ENCODE results near the gene PF4V1.
"Not testable (repeated sequence)": the region's sequence is repeated elsewhere in the genome, so short reads cannot be mapped to it uniquely, and the experiment has no call there.

PF4V1 gene

GRCh38 chr4:73899338-73899737 is 46.2 kb downstream of the PF4V1 start:
- not testable (repeated sequence) for H2AFZ ChIP-seq (ENCODE audit: insufficient read depth, low read length, poor library complexity); H3K4me2 ChIP-seq (ENCODE audit: low read length); H2BK5ac ChIP-seq (ENCODE audit: low read depth, low read length, poor library complexity); H2BK120ac ChIP-seq (ENCODE audit: insufficient read depth, low read length, poor library complexity); H3K14ac ChIP-seq (ENCODE audit: low read length); DNase-seq; H4K8ac ChIP-seq (ENCODE audit: low read depth, low read length); H3K9me3 ChIP-seq (ENCODE audit: insufficient read depth, low read depth, low read length); H2AK5ac ChIP-seq (ENCODE audit: low read length); H3K4ac ChIP-seq (ENCODE audit: low read depth, low read length); H3K4me3 ChIP-seq (ENCODE audit: low read depth, low read length); H3K79me2 ChIP-seq (ENCODE audit: control insufficient read depth, insufficient read depth, low read length, poor library complexity); H4K91ac ChIP-seq (ENCODE audit: low read depth, low read length); H4K12ac ChIP-seq (ENCODE audit: low read depth, low read length); H3K27ac ChIP-seq (ENCODE audit: low read depth, low read length); H3K9ac ChIP-seq (ENCODE audit: low read length); H3K79me1 ChIP-seq (ENCODE audit: low read length); H3K23ac ChIP-seq (ENCODE audit: low read length); H3K18ac ChIP-seq (ENCODE audit: low read length); H2BK12ac ChIP-seq (ENCODE audit: low read length); H3K4me1 ChIP-seq (ENCODE audit: control insufficient read depth in 1 of 2, insufficient read depth in 2 of 2, low read length in 2 of 2); H3K36me3 ChIP-seq (ENCODE audit: control insufficient read depth in 1 of 2, insufficient read depth in 2 of 2, low read length in 2 of 2); H3K27me3 ChIP-seq (ENCODE audit: insufficient read depth, low read length)
- WGBS (ENCODE audit: extremely low coverage, insufficient coverage, insufficient read length) = no CpG with 5 or more reads among the region's 3 CpGs

DNA sequence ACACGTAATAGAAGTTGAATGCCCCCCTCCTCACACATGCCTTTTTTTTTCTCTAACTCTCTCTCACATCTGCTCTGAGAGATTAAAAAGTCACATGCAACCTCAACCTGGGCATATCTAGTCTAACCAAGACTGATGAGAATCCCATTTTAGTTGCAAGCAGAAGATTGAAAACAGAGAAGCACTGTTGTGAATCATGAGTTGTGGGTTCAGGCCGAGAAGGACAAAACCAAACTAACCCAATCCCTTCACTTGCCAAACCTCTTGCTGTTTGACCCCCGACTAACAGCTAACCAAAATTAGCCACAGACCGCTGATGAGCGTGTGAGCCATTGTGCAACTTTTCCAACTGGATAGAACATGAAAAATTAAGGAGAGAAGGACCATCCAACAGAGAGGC is 47.9 kb downstream of the PF4V1 start:
- no peak overlapping the region for H2AK5ac ChIP-seq (ENCODE audit: low read length)
- no peak overlapping the region for H3K23ac ChIP-seq (ENCODE audit: low read length)
- H4K91ac ChIP-seq (ENCODE audit: low read depth, low read length) = no peak overlapping the region
- no peak overlapping the region for H3K4me3 ChIP-seq (ENCODE audit: low read depth, low read length)
- no peak overlapping the region for H2BK120ac ChIP-seq (ENCODE audit: insufficient read depth, low read length, poor library complexity)
- H4K12ac ChIP-seq (ENCODE audit: low read depth, low read length) = no peak overlapping the region
- H4K8ac ChIP-seq (ENCODE audit: low read depth, low read length) = no peak overlapping the region
- no peak overlapping the region for H3K4me2 ChIP-seq (ENCODE audit: low read length)
- H2BK12ac ChIP-seq (ENCODE audit: low read length) = no peak overlapping the region
- H3K4ac ChIP-seq (ENCODE audit: low read depth, low read length) = no peak overlapping the region
- WGBS (ENCODE audit: extremely low coverage, insufficient coverage, insufficient read length) = no CpG with 5 or more reads among the region's 5 CpGs
- no peak overlapping the region for H3K18ac ChIP-seq (ENCODE audit: low read length)
- H3K9me3 ChIP-seq (ENCODE audit: insufficient read depth, low read depth, low read length) = no peaks in the 10 kb centered on the region
- no peak overlapping the region for H2BK5ac ChIP-seq (ENCODE audit: low read depth, low read length, poor library complexity)
- H3K27ac ChIP-seq (ENCODE audit: low read depth, low read length) = no peak overlapping the region
- H3K4me1 ChIP-seq (ENCODE audit: control insufficient read depth in 1 of 2, insufficient read depth in 2 of 2, low read length in 2 of 2) = no peaks in the 10 kb centered on the region
- H3K79me1 ChIP-seq (ENCODE audit: low read length) = no peaks in the 10 kb centered on the region
- H3K9ac ChIP-seq (ENCODE audit: low read length) = no peak overlapping the region
- no peak for DNase-seq
- no peak overlapping the region for H3K14ac ChIP-seq (ENCODE audit: low read length)
- no peaks in the 10 kb centered on the region for H3K36me3 ChIP-seq (ENCODE audit: control insufficient read depth in 1 of 2, insufficient read depth in 2 of 2, low read length in 2 of 2)
- H3K27me3 ChIP-seq (ENCODE audit: insufficient read depth, low read length) = no peaks in the 10 kb centered on the region
- no peak overlapping the region for H2AFZ ChIP-seq (ENCODE audit: insufficient read depth, low read length, poor library complexity)
- no peaks in the 10 kb centered on the region for H3K79me2 ChIP-seq (ENCODE audit: control insufficient read depth, insufficient read depth, low read length, poor library complexity)

DNA sequence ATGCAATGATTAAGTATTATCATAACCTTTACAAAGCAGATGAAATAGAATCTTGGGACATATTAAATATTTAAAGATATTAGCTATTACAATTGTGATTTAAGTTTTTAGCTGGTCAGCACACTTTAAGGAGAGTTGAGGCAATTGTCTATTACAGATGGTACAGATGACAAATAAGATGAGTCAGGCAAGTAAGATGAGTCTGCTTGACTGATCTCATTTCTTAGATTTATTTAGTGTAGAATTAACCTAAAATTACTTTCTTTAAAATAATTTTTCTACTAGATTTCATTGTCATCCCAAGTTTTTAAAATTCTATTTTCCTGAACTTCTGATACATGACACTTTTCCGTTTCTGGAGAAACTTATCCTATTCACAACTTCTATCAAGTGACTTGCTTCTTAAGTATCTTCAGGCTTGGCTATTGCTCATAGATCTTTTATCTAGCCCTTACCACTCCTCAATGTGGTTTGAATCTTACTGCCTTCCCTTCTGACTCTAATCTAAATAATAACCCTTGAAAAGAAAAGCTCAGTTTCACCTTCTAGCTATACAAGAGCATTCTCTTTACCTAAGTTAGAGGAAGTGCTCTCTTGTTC is 49.0 kb downstream of the PF4V1 start:
- H4K91ac ChIP-seq (ENCODE audit: low read depth, low read length) = no peak overlapping the region
- no peak overlapping the region for H3K4me2 ChIP-seq (ENCODE audit: low read length)

DNA sequence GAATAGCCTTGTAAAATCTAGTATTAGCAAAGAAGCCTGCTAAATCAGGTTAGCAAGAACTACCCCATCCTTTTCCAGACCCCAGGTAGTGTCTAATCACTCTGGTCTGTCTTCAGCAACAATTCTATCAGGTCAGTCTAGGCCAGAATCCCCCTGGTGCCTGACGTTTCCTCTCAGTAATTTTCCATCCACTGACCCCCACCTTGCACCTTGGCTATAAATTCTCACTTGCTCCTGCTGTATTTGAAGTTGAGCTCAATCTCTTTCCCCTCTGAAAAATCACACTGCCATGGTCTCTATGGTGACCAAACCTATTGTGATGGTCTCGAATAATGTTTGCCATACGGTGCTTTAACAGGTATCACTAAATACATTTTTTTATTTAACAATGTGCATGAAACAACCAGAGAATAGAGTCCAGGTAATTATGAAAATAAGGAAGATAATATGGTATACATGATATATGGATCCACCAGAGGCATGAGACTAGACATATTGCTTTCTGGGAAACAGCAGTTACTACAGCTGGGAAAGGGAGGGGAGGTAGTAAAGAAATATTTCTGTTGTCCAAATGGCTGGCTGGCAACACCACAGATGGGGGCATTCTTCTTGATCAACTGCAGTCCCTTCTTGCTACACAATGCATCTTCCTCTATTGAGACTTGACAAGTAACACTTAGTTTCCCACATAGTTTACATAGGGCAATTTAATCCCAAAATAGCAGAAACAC is 49.9 kb downstream of the PF4V1 start:
- Histone ChIP-seq H2AK5ac (ENCODE audit: low read length) (no peak overlapping the region), H4K8ac (ENCODE audit: low read depth, low read length) (no peak overlapping the region), H4K91ac (ENCODE audit: low read depth, low read length) (no peak overlapping the region), H3K4me1 (ENCODE audit: control insufficient read depth in 1 of 2, insufficient read depth in 2 of 2, low read length in 2 of 2) (no peaks in the 10 kb centered on the region), H3K23ac (ENCODE audit: low read length) (no peak overlapping the region), H3K36me3 (ENCODE audit: control insufficient read depth in 1 of 2, insufficient read depth in 2 of 2, low read length in 2 of 2) (no peaks in the 10 kb centered on the region), H2BK120ac (ENCODE audit: insufficient read depth, low read length, poor library complexity) (no peak overlapping the region), H3K9ac (ENCODE audit: low read length) (no peak overlapping the region), H3K4me2 (ENCODE audit: low read length) (no peak overlapping the region), H3K79me1 (ENCODE audit: low read length) (no peaks in the 10 kb centered on the region), H3K18ac (ENCODE audit: low read length) (no peak overlapping the region), H3K4me3 (ENCODE audit: low read depth, low read length) (no peak overlapping the region), H3K27ac (ENCODE audit: low read depth, low read length) (no peak overlapping the region), H2BK12ac (ENCODE audit: low read length) (no peak overlapping the region), H2BK5ac (ENCODE audit: low read depth, low read length, poor library complexity) (no peak overlapping the region), H3K14ac (ENCODE audit: low read length) (no peak overlapping the region), H2AFZ (ENCODE audit: insufficient read depth, low read length, poor library complexity) (no peak overlapping the region), H3K79me2 (ENCODE audit: control insufficient read depth, insufficient read depth, low read length, poor library complexity) (no peaks in the 10 kb centered on the region), H3K27me3 (ENCODE audit: insufficient read depth, low read length) (no peaks in the 10 kb centered on the region), H3K9me3 (ENCODE audit: insufficient read depth, low read depth, low read length) (no peaks in the 10 kb centered on the region), H3K4ac (ENCODE audit: low read depth, low read length) (no peak overlapping the region), H4K12ac (ENCODE audit: low read depth, low read length) (no peak overlapping the region)
- WGBS (ENCODE audit: extremely low coverage, insufficient coverage, insufficient read length) = no CpG with 5 or more reads among the region's 3 CpGs
- DNase-seq = no peak

More for the DNA sequence above, 49.0 kb downstream of the PF4V1 start:
- H3K27ac ChIP-seq (ENCODE audit: low read depth, low read length) = no peak overlapping the region
- H2AK5ac ChIP-seq (ENCODE audit: low read length) = no peak overlapping the region
- H3K9ac ChIP-seq (ENCODE audit: low read length) = no peak overlapping the region
- WGBS (ENCODE audit: extremely low coverage, insufficient coverage, insufficient read length) = no CpG with 5 or more reads among the region's 1 CpG
- H4K8ac ChIP-seq (ENCODE audit: low read depth, low read length) = no peak overlapping the region
- H2AFZ ChIP-seq (ENCODE audit: insufficient read depth, low read length, poor library complexity) = no peak overlapping the region
- no peaks in the 10 kb centered on the region for H3K4me1 ChIP-seq (ENCODE audit: control insufficient read depth in 1 of 2, insufficient read depth in 2 of 2, low read length in 2 of 2)
- no peak for DNase-seq
- no peaks in the 10 kb centered on the region for H3K79me1 ChIP-seq (ENCODE audit: low read length)
- H2BK5ac ChIP-seq (ENCODE audit: low read depth, low read length, poor library complexity) = no peak overlapping the region
- no peak overlapping the region for H3K14ac ChIP-seq (ENCODE audit: low read length)
- no peak overlapping the region for H2BK12ac ChIP-seq (ENCODE audit: low read length)
- H2BK120ac ChIP-seq (ENCODE audit: insufficient read depth, low read length, poor library complexity) = no peak overlapping the region
- no peaks in the 10 kb centered on the region for H3K79me2 ChIP-seq (ENCODE audit: control insufficient read depth, insufficient read depth, low read length, poor library complexity)
- no peaks in the 10 kb centered on the region for H3K9me3 ChIP-seq (ENCODE audit: insufficient read depth, low read depth, low read length)
- H3K18ac ChIP-seq (ENCODE audit: low read length) = no peak overlapping the region
- no peak overlapping the region for H3K23ac ChIP-seq (ENCODE audit: low read length)
- H3K4ac ChIP-seq (ENCODE audit: low read depth, low read length) = no peak overlapping the region
- H3K36me3 ChIP-seq (ENCODE audit: control insufficient read depth in 1 of 2, insufficient read depth in 2 of 2, low read length in 2 of 2) = no peaks in the 10 kb centered on the region
- H3K27me3 ChIP-seq (ENCODE audit: insufficient read depth, low read length) = no peaks in the 10 kb centered on the region
- H4K12ac ChIP-seq (ENCODE audit: low read depth, low read length) = no peak overlapping the region
- no peak overlapping the region for H3K4me3 ChIP-seq (ENCODE audit: low read depth, low read length)
